ENCODE results near the gene PRM3.

GRCh38 chr16:11238272-11239202, 34.9 kb downstream of the PRM3 start:
- TF ChIP-seq, protein P1, sequence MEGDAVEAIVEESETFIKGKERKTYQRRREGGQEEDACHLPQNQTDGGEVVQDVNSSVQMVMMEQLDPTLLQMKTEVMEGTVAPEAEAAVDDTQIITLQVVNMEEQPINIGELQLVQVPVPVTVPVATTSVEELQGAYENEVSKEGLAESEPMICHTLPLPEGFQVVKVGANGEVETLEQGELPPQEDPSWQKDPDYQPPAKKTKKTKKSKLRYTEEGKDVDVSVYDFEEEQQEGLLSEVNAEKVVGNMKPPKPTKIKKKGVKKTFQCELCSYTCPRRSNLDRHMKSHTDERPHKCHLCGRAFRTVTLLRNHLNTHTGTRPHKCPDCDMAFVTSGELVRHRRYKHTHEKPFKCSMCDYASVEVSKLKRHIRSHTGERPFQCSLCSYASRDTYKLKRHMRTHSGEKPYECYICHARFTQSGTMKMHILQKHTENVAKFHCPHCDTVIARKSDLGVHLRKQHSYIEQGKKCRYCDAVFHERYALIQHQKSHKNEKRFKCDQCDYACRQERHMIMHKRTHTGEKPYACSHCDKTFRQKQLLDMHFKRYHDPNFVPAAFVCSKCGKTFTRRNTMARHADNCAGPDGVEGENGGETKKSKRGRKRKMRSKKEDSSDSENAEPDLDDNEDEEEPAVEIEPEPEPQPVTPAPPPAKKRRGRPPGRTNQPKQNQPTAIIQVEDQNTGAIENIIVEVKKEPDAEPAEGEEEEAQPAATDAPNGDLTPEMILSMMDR (IDR thresholded peaks at IDR 0.05), result no peak
- TF ChIP-seq POLR2A (IDR thresholded peaks at IDR 0.05), result no peak
- TF ChIP-seq POLR2AphosphoS5 (IDR thresholded peaks at IDR 0.05), result no peak

All from gastroesophageal sphincter (tissue), 3 donors.